Measurements from ENCODE around the gene TAF10.

Gene TAF10

GRCh38 chr11:6623391-6624363, 11.7 kb upstream of the TAF10 start:
- no peak for DNase-seq

GRCh38 chr11:6622261-6623171, 10.5 kb upstream of the TAF10 start:
- no peak for DNase-seq

- no peak for DNase-seq
Observed at GRCh38 chr11:6621711-6622211, 9.7 kb upstream of the TAF10 start.

- DNase-seq = no peak
Observed at GRCh38 chr11:6620636-6621035, 8.6 kb upstream of the TAF10 start.

GRCh38 chr11:6619004-6619745, 7.2 kb upstream of the TAF10 start, which contains the start of gene TPP1:
Gene TPP1 (minus strand): TSS chr11:6619422. CDS start chr11:6619400, 22 bp downstream.
- DNase-seq = peak; percentile 92

- DNase-seq = peak; percentile 88
Observed at GRCh38 chr11:6618117-6619003, 6.3 kb upstream of the TAF10 start.

- no peak for DNase-seq
Observed at GRCh38 chr11:6617315-6617781, 5.3 kb upstream of the TAF10 start.

GRCh38 chr11:6616596-6617250, 4.7 kb upstream of the TAF10 start:
- no peak for DNase-seq

GRCh38 chr11:6615882-6616585, 4.0 kb upstream of the TAF10 start:
- DNase-seq = no peak

GRCh38 chr11:6615046-6615445, 3.0 kb upstream of the TAF10 start:
- no peak for DNase-seq

GRCh38 chr11:6614446-6614845, 2.4 kb upstream of the TAF10 start:
- no peak for DNase-seq

GRCh38 chr11:6613496-6613895, 1.5 kb upstream of the TAF10 start:
- no peak for DNase-seq

GRCh38 chr11:6611963-6612212, 128 bp downstream of the TAF10 start:
- DNase-seq = no peak

GRCh38 chr11:6611092-6611962, 689 bp downstream of the TAF10 start:
- DNase-seq = peak; percentile 11

- no peak for DNase-seq
Observed at GRCh38 chr11:6610591-6610990, 1.4 kb downstream of the TAF10 start.

- DNase-seq = no peak
Observed at GRCh38 chr11:6609502-6610015, 2.5 kb downstream of the TAF10 start.

- no peak for DNase-seq
Observed at GRCh38 chr11:6608726-6609501, 3.1 kb downstream of the TAF10 start.

- no peak for DNase-seq
Observed at GRCh38 chr11:6608011-6608410, 4.0 kb downstream of the TAF10 start.

All from CD4-positive, alpha-beta T cell treated with Interleukin-4 for 4 hours (primary cell).